Trophoblast cell (in vitro differentiated cells and primary cell): ENCODE results near the gene IL1RL2.

Experiments used
- DNase-seq, 2 donors: peaks; one replicate each; pipeline ENCODE4 v3.0.0-alpha.2; 2016
- H2AFZ ChIP-seq: 2 replicates; pipeline ENCODE4 v1.6.1; 2013; ENCODE audit warnings: low read length, moderate library complexity, mild to moderate bottlenecking; ENCODE audit not compliant: insufficient read depth, poor library complexity
- H2AK5ac ChIP-seq: 2 replicates; pipeline ENCODE4 v1.6.1; 2013; ENCODE audit warnings: mild to moderate bottlenecking, low read length
- H2BK120ac ChIP-seq: 2 replicates; pipeline ENCODE4 v1.6.1; 2013; ENCODE audit warnings: low read length, mild to moderate bottlenecking, moderate library complexity; ENCODE audit not compliant: insufficient read depth, poor library complexity
- H2BK12ac ChIP-seq: 2 replicates; pipeline ENCODE4 v1.6.1; 2013; ENCODE audit warnings: mild to moderate bottlenecking, low read length, moderate library complexity
- H2BK5ac ChIP-seq: 2 replicates; pipeline ENCODE4 v1.6.1; 2013; ENCODE audit warnings: low read length, low read depth, moderate library complexity, mild to moderate bottlenecking; ENCODE audit not compliant: poor library complexity
- H3K14ac ChIP-seq: 2 replicates; pipeline ENCODE4 v1.6.1; 2013; ENCODE audit warnings: mild to moderate bottlenecking, low read length
- H3K18ac ChIP-seq: 2 replicates; pipeline ENCODE4 v1.6.1; 2013; ENCODE audit warnings: mild to moderate bottlenecking, low read length
- H3K23ac ChIP-seq: 2 replicates; pipeline ENCODE4 v1.6.1; 2013; ENCODE audit warnings: low read length
- H3K27ac ChIP-seq: 2 replicates; pipeline ENCODE4 v1.5.1; 2013; ENCODE audit warnings: low read depth, mild to moderate bottlenecking, inconsistent platforms, low read length, moderate library complexity
- H3K27me3 ChIP-seq: 2 replicates; pipeline ENCODE4 v1.6.1; 2013; ENCODE audit warnings: inconsistent platforms, mild to moderate bottlenecking, low read length, moderate library complexity; ENCODE audit not compliant: insufficient read depth
- H3K36me3 ChIP-seq, 2 experiments: 1 replicate in 1 of 2; 2 replicates in 1 of 2; pipeline ENCODE4 v1.6.1; 2013; ENCODE audit warnings: low read length in 2 of 2, mild to moderate bottlenecking in 2 of 2, moderate library complexity in 1 of 2; ENCODE audit not compliant: insufficient read depth in 2 of 2, control insufficient read depth in 1 of 2
- H3K4ac ChIP-seq: 2 replicates; pipeline ENCODE4 v1.6.1; 2013; ENCODE audit warnings: low read depth, mild to moderate bottlenecking, low read length, moderate library complexity
- H3K4me1 ChIP-seq, 2 experiments: 1 replicate in 1 of 2; 2 replicates in 1 of 2; pipeline ENCODE4 v1.6.1; 2013; ENCODE audit warnings: low read length in 2 of 2, mild to moderate bottlenecking in 2 of 2, moderate library complexity in 1 of 2; ENCODE audit not compliant: insufficient read depth in 2 of 2, control insufficient read depth in 1 of 2
- H3K4me2 ChIP-seq: 2 replicates; pipeline ENCODE4 v1.6.1; 2013; ENCODE audit warnings: inconsistent platforms, mild to moderate bottlenecking, low read length, moderate library complexity
- H3K4me3 ChIP-seq: 2 replicates; pipeline ENCODE4 v1.5.1; 2013; ENCODE audit warnings: mild to moderate bottlenecking, low read depth, low read length, inconsistent platforms
- H3K79me1 ChIP-seq: one replicate; pipeline ENCODE4 v1.6.1; 2013; ENCODE audit warnings: low read length
- H3K79me2 ChIP-seq: 2 replicates; pipeline ENCODE4 v1.6.1; 2013; ENCODE audit warnings: low read length, mild to moderate bottlenecking; ENCODE audit not compliant: control insufficient read depth, insufficient read depth, poor library complexity
- H3K9ac ChIP-seq: 2 replicates; pipeline ENCODE4 v1.6.1; 2013; ENCODE audit warnings: mild to moderate bottlenecking, low read length
- H3K9me3 ChIP-seq: 2 replicates; pipeline ENCODE4 v1.6.1; 2013; ENCODE audit warnings: low read depth, mild to moderate bottlenecking, control low read depth, inconsistent platforms, low read length; ENCODE audit not compliant: insufficient read depth
- H4K12ac ChIP-seq: 2 replicates; pipeline ENCODE4 v1.6.1; 2013; ENCODE audit warnings: low read depth, mild to moderate bottlenecking, low read length, moderate library complexity
- H4K8ac ChIP-seq: 2 replicates; pipeline ENCODE4 v1.6.1; 2013; ENCODE audit warnings: low read depth, mild to moderate bottlenecking, low read length, moderate library complexity
- H4K91ac ChIP-seq: one replicate; pipeline ENCODE4 v1.6.1; 2013; ENCODE audit warnings: low read depth, mild to moderate bottlenecking, low read length, moderate library complexity
- WGBS: extraction: QIAGEN DNeasy Blood & Tissue Kit; methylation state at CpG from one replicate; pipeline ENCODE4 v1.1.7; 2013; ENCODE audit warnings: missing lambda C conversion rate; ENCODE audit not compliant: insufficient read length, insufficient coverage; ENCODE audit errors: extremely low coverage; 5-methylcytosine and 5-hydroxymethylcytosine counted together

IL1RL2 gene

DNA sequence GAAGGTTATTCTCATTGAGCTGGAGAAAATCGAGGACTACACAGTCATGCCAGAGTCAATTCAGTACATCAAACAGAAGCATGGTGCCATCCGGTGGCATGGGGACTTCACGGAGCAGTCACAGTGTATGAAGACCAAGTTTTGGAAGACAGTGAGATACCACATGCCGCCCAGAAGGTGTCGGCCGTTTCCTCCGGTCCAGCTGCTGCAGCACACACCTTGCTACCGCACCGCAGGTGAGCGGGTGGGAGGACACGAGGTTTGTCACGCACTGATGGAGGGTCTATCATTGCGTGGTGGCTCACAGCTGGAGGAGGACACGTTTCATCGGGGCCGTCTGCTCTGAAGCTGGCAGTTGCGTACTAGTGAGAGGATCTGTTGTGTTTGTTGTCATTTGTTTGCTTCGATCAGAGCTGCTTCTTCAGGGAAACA is 48.2 kb downstream of the IL1RL2 start:
- WGBS = no CpG with 5 or more reads among the region's 18 CpGs
- peaks cover 4% of the 10 kb centered on the region for H3K9me3 ChIP-seq

DNA sequence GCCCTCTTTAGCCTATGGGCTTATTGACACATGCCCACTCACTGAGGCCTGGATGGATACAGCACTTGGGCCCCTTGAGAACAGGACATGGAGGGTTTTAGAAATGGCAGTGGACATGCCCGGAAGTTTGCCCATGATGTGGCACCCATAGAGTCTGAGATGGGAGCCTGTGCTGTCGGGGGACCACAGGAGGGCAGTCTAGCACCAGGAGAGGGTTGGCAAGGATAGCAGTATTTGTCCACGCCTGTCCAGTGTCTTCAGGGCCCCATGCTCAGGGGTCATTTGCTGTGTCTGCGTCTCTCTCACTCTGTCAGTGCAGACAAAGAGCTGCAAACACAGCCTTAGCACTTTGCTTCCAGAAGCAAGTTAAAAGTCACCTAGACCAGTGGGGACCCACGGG is 48.7 kb downstream of the IL1RL2 start:
- H2AFZ ChIP-seq = no peak overlapping the region
- no peaks in the 10 kb centered on the region for H3K36me3 ChIP-seq
- no peak overlapping the region for H3K14ac ChIP-seq
- no peak overlapping the region for H3K27ac ChIP-seq
- H3K18ac ChIP-seq = no peak overlapping the region
- no peak overlapping the region for H3K4me2 ChIP-seq
- H3K4me3 ChIP-seq = no peak overlapping the region
- H4K12ac ChIP-seq = no peak overlapping the region
- H3K4me1 ChIP-seq = no peaks in the 10 kb centered on the region
- no peak overlapping the region for H4K91ac ChIP-seq
- H3K27me3 ChIP-seq = no peaks in the 10 kb centered on the region
- no peaks in the 10 kb centered on the region for H3K79me1 ChIP-seq
- no peak overlapping the region for H2AK5ac ChIP-seq
- H3K9ac ChIP-seq = no peak overlapping the region
- no CpG with 5 or more reads among the region's 5 CpGs for WGBS
- no peak overlapping the region for H2BK5ac ChIP-seq
- H2BK120ac ChIP-seq = no peak overlapping the region
- H3K4ac ChIP-seq = no peak overlapping the region
- H3K23ac ChIP-seq = no peak overlapping the region
- no peak overlapping the region for H2BK12ac ChIP-seq
- H3K9me3 ChIP-seq = peaks cover 3% of the 10 kb centered on the region
- H3K79me2 ChIP-seq = no peaks in the 10 kb centered on the region
- no peak overlapping the region for H4K8ac ChIP-seq
- peak in 1 of 2 donors; percentile 42 for DNase-seq

More for the DNA sequence above, 48.2 kb downstream of the IL1RL2 start:
- Histone ChIP-seq H3K4me1 (no peaks in the 10 kb centered on the region), H4K8ac (no peak overlapping the region), H4K12ac (no peak overlapping the region), H2BK120ac (no peak overlapping the region), H3K27me3 (no peaks in the 10 kb centered on the region), H2AFZ (no peak overlapping the region), H2AK5ac (no peak overlapping the region), H3K4me2 (no peak overlapping the region), H2BK5ac (no peak overlapping the region), H3K14ac (no peak overlapping the region), H3K79me1 (no peaks in the 10 kb centered on the region), H3K79me2 (no peaks in the 10 kb centered on the region), H3K23ac (no peak overlapping the region), H3K27ac (no peak overlapping the region), H3K4ac (no peak overlapping the region), H4K91ac (no peak overlapping the region), H3K36me3 (no peaks in the 10 kb centered on the region), H3K18ac (no peak overlapping the region), H3K9ac (no peak overlapping the region), H3K4me3 (no peak overlapping the region), H2BK12ac (no peak overlapping the region)
- DNase-seq = peak in 1 of 2 donors; percentile 32

DNA sequence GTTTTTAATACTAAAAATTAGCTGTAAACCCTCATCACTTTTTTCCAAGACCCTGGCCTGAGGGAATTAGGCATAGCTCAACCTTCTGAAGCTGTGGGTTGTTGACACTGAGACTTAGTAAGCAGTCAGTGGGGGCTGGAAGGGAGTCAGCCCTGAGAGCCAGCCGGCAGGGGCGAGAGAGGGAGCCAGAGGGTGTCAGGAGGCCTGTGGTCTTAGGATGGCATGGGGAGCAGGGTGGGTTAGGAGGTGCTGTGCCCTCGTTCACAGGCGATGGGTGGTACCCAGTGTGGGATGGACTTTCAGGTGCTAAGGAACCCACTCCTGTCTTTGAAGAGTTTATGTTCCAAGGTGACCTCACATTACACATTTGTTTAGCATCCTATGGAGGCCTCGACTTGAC is 49.3 kb downstream of the IL1RL2 start:
- Histone ChIP-seq H3K27ac (no peak overlapping the region), H3K4me1 (peaks cover 2 to 3% of the 10 kb centered on the region in 2 experiments), H3K4me3 (no peak overlapping the region), H2AFZ (no peak overlapping the region), H4K8ac (no peak overlapping the region), H3K4ac (no peak overlapping the region), H3K36me3 (no peaks in the 10 kb centered on the region), H3K9me3 (peaks cover 2% of the 10 kb centered on the region), H3K9ac (no peak overlapping the region), H4K12ac (no peak overlapping the region), H3K23ac (no peak overlapping the region), H3K14ac (no peak overlapping the region), H3K18ac (no peak overlapping the region), H2BK5ac (no peak overlapping the region), H3K4me2 (no peak overlapping the region), H2BK12ac (no peak overlapping the region), H3K79me2 (no peaks in the 10 kb centered on the region), H2AK5ac (no peak overlapping the region), H2BK120ac (no peak overlapping the region), H4K91ac (no peak overlapping the region), H3K27me3 (no peaks in the 10 kb centered on the region), H3K79me1 (peaks cover 2% of the 10 kb centered on the region)
- WGBS = no CpG with 5 or more reads among the region's 5 CpGs
- DNase-seq = no peak

- Histone ChIP-seq H2AK5ac (no peak overlapping the region), H2AFZ (no peak overlapping the region), H3K4me2 (no peak overlapping the region), H3K27me3 (no peaks in the 10 kb centered on the region), H3K4me3 (no peak overlapping the region), H3K36me3 (no peaks in the 10 kb centered on the region), H4K91ac (no peak overlapping the region), H3K79me1 (peaks cover 3% of the 10 kb centered on the region), H3K14ac (no peak overlapping the region), H2BK12ac (no peak overlapping the region), H2BK5ac (no peak overlapping the region), H3K18ac (no peak overlapping the region), H4K12ac (no peak overlapping the region), H3K23ac (no peak overlapping the region), H3K4me1 (peaks cover 3% of the 10 kb centered on the region in 2 experiments), H3K27ac (no peak overlapping the region), H3K79me2 (no peaks in the 10 kb centered on the region), H3K9ac (no peak overlapping the region), H4K8ac (no peak overlapping the region), H2BK120ac (no peak overlapping the region), H3K4ac (no peak overlapping the region), H3K9me3 (peaks cover 2% of the 10 kb centered on the region)
- no CpG with 5 or more reads among the region's 11 CpGs for WGBS
- no peak for DNase-seq
Observed at GRCh38 chr2:102237176-102237575, 50.4 kb downstream of the IL1RL2 start.
